Measurements from ENCODE around the gene C1GALT1C1L.
A peak's percentile ranks its signal among the peaks of the same experiment; 100 is the strongest.
"Not testable (repeated sequence)": the region's sequence is repeated elsewhere in the genome, so short reads cannot be mapped to it uniquely, and the experiment has no call there.

The C1GALT1C1L gene

DNA sequence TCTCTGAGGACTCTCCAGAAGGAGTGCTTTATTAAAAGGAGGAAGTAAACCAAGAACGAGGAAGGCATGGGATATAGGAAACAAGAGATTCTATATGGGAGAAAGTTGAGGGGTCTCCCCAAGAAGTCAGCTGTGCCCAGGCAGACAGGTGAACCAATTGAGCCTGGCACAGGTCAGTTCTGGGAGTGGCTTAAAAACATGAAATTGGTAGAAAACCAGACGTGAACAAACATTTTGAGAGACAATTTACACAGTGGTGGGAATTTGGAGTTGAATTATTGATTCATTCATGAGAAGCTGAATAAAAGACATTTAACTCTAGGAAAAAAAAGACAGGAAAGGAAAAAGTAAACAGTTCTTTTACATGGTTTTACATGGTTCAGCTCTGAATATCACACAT, 22.7 kb downstream of the C1GALT1C1L start:
- DNase-seq (ENCODE audit: low read depth in 2 of 2, low spot score in 1 of 2), result no peak

DNA sequence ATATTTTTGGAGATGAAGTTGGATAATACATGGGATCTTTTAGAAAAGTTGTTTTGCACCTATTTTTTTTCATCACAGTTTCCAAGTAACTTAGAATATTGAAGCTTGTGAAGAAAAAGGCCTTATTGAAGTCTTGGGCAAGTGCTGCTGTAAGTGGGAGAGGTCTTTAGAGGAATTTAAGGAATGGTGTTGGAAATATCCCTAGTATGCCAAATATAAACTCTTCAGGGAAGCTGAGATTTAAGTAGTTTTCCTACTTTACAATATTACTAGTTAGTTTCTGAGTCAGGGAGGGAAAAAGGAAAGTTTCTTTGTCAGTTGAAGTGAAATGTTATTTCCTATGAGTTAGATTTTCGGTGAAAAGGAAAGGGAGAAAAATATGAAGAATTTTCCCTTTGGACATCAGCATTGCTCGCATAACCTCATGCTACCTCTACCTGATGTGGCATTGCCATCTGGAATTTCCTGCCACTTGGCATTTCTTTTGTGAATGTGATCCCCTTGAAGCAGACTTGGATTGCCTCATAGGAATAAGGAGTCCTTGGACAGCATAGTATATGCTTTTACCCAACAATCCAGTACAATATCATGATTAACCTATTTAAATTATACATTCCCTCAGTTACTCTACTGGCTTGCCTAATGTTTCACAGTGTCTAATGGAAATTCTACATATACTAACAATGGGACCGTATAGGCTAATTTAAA, 27.1 kb downstream of the C1GALT1C1L start:
- no peak for DNase-seq (ENCODE audit: low read depth in 2 of 2, low spot score in 1 of 2)

DNA sequence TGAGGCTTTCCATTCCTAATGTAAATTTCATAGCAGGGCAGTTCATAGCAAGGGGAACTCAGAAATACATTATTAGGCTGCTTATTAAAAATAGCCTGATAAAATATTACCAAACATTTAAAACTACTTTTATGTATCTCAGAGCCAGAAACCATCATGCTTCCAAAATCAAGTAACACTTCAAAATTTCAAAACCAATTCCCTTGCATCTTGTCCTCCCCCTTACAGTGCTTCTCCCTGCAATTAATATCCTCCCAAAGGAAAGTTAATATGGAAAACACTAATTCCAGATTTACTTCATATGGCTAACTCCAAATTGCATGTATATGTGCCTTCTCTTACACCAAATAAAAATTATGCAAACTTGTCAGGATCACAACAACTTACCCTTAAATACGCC, 32.5 kb downstream of the C1GALT1C1L start:
- DNase-seq (ENCODE audit: low read depth in 2 of 2, low spot score in 1 of 2), result no peak

DNA sequence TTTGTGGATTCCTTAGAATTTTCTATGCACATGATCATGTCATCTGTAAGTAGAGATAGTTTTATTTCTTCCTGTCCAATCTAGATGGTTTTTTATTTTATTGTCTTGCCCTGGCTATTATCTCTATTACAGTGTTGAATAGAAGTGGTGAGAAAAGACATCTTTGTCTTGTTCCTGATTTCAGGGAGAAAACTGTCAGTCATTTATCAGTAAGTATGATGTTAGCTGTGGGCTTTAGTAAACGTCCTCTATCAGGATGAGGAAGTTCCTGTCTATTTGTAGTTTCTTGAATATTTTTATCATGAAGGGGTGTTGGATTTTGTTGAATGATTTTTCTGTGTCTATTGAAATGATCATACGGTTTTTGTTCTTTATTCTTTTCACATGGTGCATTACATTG, 33.9 kb downstream of the C1GALT1C1L start:
- DNase-seq (ENCODE audit: low read depth in 2 of 2, low spot score in 1 of 2), result no peak

DNA sequence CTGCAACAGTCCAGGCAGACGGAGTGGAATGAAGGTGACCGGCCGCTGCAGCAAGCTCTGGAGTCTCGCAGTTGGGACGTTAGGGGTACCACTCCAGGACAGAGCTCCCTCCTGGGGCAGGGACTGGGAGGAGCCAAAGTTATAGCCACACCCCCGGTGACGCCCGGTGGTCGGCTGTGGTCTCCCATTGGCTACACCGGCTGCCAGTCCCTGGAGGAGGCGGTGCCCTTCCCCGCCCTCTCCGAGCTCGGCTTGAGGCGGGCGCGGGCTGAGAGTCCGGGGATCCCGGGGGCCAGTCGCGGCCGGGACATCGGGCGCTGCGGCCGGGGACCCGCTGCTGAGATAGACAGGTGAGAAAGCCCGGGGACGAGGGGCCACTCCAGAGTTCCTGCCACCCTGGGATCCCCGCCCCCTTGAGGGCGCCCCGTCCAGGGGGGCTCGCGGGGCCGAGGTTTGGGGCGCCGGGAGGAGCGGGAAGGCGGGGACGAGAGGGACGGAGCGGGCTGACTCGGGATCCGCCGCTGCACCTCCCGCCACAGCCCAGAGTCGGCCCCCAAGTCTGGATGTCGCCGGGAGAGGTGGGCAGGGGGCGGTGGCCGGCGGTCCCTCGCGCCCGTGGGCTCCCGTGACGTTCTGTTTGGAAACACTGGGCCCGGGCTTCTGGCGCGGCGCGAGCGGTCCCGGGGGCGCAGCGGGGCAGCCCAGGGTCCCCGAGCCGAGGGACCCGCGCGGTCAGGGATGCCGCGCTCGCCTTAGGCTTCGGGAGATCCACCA, 39.0 kb downstream of the C1GALT1C1L start, which contains the start of gene PLEKHH2:
Gene PLEKHH2 (plus strand): TSS at position 231 of the 774 bp plus-strand sequence. CDS start 7,414 bp downstream, outside the sequence.
- peak; percentile 68 to 79 for DNase-seq (ENCODE audit: low read depth in 2 of 2, low spot score in 1 of 2)

DNA sequence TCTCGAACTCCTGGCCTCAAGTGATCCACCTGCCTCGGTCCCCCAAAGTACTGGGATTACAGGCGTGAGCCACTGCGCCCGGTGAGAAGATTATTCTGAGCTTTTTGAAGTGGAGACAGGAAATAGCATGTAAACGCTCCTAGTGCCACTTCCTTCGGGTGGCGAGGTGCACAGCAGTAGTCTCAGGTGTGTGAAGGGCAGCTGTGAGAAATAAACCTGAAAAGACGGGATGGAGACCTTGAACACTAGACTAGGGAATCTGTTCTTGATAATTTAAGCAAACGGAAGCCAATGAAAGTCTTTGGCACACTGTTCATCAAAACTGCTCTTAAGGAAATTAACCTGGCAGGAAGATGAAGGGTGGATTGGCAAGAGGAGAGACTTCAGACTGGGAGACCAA, 39.6 kb downstream of the C1GALT1C1L start:
- DNase-seq (ENCODE audit: low read depth in 2 of 2, low spot score in 1 of 2), result no peak

DNA sequence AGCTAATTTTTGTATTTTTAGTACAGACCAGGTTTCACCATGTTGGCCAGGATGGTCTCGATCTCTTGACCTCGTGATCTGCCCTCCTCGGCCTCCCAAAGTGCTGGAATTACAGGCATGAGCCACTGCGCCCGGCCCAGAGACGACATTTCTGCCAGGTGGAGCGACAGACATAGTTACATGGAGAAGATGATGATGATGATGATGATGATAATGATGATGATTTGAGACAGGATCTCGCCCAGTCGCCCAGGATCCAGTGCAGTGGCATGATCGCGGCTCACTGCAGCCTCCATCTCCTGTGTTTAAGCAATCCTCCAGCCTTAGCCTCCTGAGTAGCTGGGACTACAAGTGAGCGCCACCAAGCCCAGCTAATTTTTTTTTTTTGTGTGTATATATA, 40.1 kb downstream of the C1GALT1C1L start:
- DNase-seq (ENCODE audit: low read depth in 2 of 2, low spot score in 1 of 2), result not testable (repeated sequence)

DNA sequence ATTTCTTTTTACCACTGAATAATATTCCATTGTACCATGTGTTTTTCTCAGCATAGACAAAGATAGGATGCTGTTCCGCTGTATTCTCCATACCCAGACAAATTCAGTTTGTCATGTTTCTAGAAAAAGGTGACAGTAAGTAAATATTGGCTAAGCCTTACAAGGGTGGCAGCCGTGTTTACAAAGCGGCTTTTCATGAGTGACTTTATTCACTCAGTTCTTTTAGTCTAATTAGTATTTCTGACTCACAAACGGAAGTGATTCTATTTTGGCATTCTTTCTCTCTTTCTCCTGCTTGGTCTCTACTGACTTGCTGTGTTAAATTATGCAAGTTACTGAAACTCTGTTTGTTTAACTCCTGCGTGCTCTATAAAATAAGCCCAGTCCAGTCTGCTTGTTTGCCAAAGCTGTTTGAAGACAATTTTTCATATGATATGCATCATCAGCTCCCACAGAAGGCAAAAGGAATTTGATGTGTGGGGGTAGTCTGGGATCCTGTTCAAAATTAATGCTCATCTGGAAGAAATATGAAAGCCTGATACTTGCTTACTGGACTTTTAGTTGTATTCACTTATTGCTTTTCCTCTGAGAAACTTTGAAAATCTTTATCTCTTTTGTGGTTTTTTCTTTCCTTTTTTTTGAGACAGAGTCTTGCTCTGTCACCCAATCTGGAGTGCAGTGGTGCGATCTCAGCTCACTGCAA, 41.5 kb downstream of the C1GALT1C1L start:
- DNase-seq (ENCODE audit: low read depth in 2 of 2, low spot score in 1 of 2), result no peak

DNA sequence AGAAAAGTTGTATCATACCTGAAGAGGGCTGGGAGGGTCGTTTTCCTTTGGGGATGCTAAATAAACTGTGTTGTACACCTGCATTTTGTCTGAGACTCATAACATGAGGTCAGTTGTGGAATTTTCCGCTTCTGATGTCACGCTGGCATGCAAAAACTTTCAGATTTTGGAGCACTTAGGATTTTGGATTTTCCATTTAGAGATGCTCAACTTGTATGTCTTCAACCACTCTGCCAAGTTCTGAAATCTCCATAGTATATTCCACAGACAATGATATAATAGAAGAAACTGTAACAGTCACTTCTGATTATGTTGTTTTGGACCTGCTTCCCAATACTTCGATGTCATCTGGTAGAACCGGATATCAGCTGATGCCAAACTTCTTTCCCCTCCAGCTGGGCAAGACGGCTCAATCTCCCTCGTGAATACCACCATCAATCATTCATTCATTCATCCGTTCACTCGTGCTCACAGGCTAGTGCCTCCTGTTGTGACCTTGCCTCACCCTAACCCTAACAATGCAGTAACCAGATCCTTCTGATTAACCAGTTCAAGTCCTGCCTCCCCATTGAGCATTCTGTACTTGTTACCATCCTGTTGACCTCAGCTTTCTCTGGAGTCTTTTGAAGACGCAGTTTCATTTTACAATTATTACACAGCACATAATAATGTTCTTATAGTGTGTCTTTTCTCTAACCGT, 44.5 kb downstream of the C1GALT1C1L start:
- DNase-seq (ENCODE audit: low read depth in 2 of 2, low spot score in 1 of 2), result no peak

All from stimulated activated CD8-positive, alpha-beta memory T cell treated with anti-CD3 and anti-CD28 coated beads, Interleukin-4, amount 100 ng/mL, for 1 hour (primary cell).